Adrenal gland (tissue), 12 donors: ENCODE data around the gene PDE3A. TPM values are rescaled to one million over a fixed set of nuclear protein-coding genes. Genes with fewer than 3 reads are reported as not detected.

Experiments used
- DNase-seq, 7 donors: peaks; one replicate each; pipeline ENCODE4 v3.0.0-alpha.2; 2019 to 2020
- H3K27ac ChIP-seq, 5 donors: fragments of 200-600 bp; sonication (generic) in 4 of 5; 1 replicate in 3 of 5; 2 replicates in 2 of 5; pipeline versions ENCODE4 v1.5.1 to v1.8.0; 2016 to 2020; ENCODE audit warnings: mild to moderate bottlenecking in 1 of 5
- H3K27me3 ChIP-seq: fragments of 200-600 bp; 2 replicates; pipeline ENCODE4 v1.8.0; 2021
- H3K36me3 ChIP-seq, 2 donors: fragments of 200-600 bp; replicated peaks in 1 of 2; 1 replicate in 1 of 2; 2 replicates in 1 of 2; pipeline versions ENCODE4 v1.5.1 to v1.8.0; 2018 to 2022
- H3K4me1 ChIP-seq, 2 donors: fragments of 200-600 bp; replicated peaks in 1 of 2; 1 replicate in 1 of 2; 2 replicates in 1 of 2; pipeline versions ENCODE4 v1.5.1 to v1.8.0; 2018 to 2021
- H3K4me3 ChIP-seq, 4 donors: fragments of 200-600 bp; sonication (generic) in 3 of 4; one replicate each; pipeline ENCODE4 v1.5.1; 2016 to 2018
- H3K9me3 ChIP-seq, 3 donors: fragments of 200-600 bp; sonication (generic) in 1 of 3; replicated peaks in 1 of 3; 1 replicate in 2 of 3; 2 replicates in 1 of 3; pipeline versions ENCODE4 v1.5.1 to v1.8.0; 2016 to 2021
- POLR2A ChIP-seq, 2 donors: fragments of 450-650 bp; IDR thresholded peaks; one replicate each; pipeline ENCODE4 v1.6.1; 2017; ENCODE audit warnings: antibody characterized with exemption in 2 of 2, mild to moderate bottlenecking in 2 of 2, moderate library complexity in 1 of 2
- WGBS, 4 donors: extraction: QIAGEN DNeasy Blood & Tissue Kit in 2 of 4; methylation state at CpG; one replicate each; pipeline versions ENCODE4 v1.1.5 to v1.1.7; 2013 to 2017; 5-methylcytosine and 5-hydroxymethylcytosine counted together
- intact Hi-C, 2 donors: fragments of 100-400 bp; cut with DNase I; formaldehyde crosslinking; loops; one replicate each; pipeline versions ENCODE4 v1.14.1 to v1.15.0; 2022 to 2023
- polyA plus RNA-seq, 3 donors: library from polyadenylated mRNA; stranded (reverse); fragments of 200-250 nt in 2 of 3; fragments of 350-450 nt in 1 of 3; fragmentation: Illumina TruSeq in 1 of 3; extraction: RNeasy Lipid Tissue Mini Kit (QIAGEN cat#74804) in 1 of 3; gene quantifications; one replicate each; pipeline ENCODE4 v1.2.3, GENCODE V29; 2013 to 2014
- total RNA-seq, 9 donors: library from RNA; depleted of rRNA in 4 of 9; stranded (reverse); fragments of >200 nt in 4 of 9; fragments of 120-200 nt in 1 of 9; fragmentation: NEBNext Ultra II Directional in 1 of 9; extraction: Animal tissue kit (Norgen Biotek cat#: 25700) in 1 of 9; gene quantifications; one replicate each; pipeline versions ENCODE4 v1.1.0 to v1.2.4, GENCODE V29; 2013 to 2023
- TF ChIP-seq, protein P1 (sequence below), 6 experiments: fragments of 450-650 bp in 4 of 6; fragments of 200-600 bp in 2 of 6; sonication (generic) in 1 of 6; IDR thresholded peaks; 1 replicate in 5 of 6; 2 replicates in 1 of 6; pipeline versions ENCODE4 v1.5.1 to v1.8.0; 2016 to 2021; ENCODE audit warnings: antibody characterized with exemption in 6 of 6, mild to moderate bottlenecking in 2 of 6, moderate library complexity in 1 of 6
- donor health status: healthy with polysubstance abuse.
- donor health status: Bipolar disorder and iron deficiency.
- donor health status: DM: yes; HTN: yes; CAD: no.
- donor health status: DM: no; HTN: no; CAD: no.
- donor health status: DM: no; HTN: no; CAD: no.
- donor health status: DM: yes; HTN: yes; CAD: no.

Gene PDE3A
- total and polyA plus RNA-seq, 12 donors = 0.61 to 4.6 (median 1.4) TPM

DNA sequence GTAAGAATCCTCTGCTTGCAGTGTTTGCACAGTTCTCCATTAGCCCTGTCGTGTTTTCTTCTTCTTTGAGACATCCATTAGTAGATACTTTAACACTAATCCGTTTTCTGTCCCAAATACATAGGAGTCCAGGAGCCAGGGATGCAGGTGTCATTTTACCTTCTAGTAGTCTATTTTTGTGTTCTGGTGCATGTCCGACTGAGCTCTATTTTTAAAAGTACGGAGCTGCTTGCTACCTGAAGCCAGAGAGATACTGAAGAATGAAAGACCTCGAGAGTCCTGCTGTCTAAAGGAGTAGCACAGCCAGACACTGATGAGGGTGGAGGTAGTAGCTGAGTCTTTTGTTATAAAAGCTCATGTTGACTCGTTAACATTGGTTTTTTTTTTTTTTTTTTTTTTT lies 31.7 kb downstream of the PDE3A start:
- Histone ChIP-seq H3K36me3 (no peaks in the 10 kb centered on the region), H3K9me3 (no peaks in the 10 kb centered on the region), H3K4me1 (peaks cover 0 to 4% of the 10 kb centered on the region in 2 donors), H3K27ac (no peak overlapping the region), H3K4me3 (no peak overlapping the region), H3K27me3 (no peaks in the 10 kb centered on the region)
- WGBS, 4 donors = 78 to 86% (median 82%) methylated on average over 6 of the region's 6 CpGs
- TF ChIP-seq, protein P1, sequence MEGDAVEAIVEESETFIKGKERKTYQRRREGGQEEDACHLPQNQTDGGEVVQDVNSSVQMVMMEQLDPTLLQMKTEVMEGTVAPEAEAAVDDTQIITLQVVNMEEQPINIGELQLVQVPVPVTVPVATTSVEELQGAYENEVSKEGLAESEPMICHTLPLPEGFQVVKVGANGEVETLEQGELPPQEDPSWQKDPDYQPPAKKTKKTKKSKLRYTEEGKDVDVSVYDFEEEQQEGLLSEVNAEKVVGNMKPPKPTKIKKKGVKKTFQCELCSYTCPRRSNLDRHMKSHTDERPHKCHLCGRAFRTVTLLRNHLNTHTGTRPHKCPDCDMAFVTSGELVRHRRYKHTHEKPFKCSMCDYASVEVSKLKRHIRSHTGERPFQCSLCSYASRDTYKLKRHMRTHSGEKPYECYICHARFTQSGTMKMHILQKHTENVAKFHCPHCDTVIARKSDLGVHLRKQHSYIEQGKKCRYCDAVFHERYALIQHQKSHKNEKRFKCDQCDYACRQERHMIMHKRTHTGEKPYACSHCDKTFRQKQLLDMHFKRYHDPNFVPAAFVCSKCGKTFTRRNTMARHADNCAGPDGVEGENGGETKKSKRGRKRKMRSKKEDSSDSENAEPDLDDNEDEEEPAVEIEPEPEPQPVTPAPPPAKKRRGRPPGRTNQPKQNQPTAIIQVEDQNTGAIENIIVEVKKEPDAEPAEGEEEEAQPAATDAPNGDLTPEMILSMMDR (IDR thresholded peaks at IDR 0.05) = no peak
- TF ChIP-seq POLR2A (IDR thresholded peaks at IDR 0.05) = no peak
- intact Hi-C loops = no loop called here
- no peak for DNase-seq

GRCh38 chr12:20403230-20403629 lies 34.9 kb downstream of the PDE3A start:
- WGBS, 4 donors = 69 to 81% (median 73%) methylated on average over 2 of the region's 2 CpGs
- Histone ChIP-seq H3K9me3 (no peaks in the 10 kb centered on the region), H3K36me3 (no peaks in the 10 kb centered on the region), H3K4me3 (no peak overlapping the region), H3K4me1 (peaks cover 0 to 4% of the 10 kb centered on the region in 2 donors), H3K27ac (no peak overlapping the region), H3K27me3 (no peaks in the 10 kb centered on the region)
- intact Hi-C loops = no loop called here
- DNase-seq = no peak
- TF ChIP-seq, protein P1 (IDR thresholded peaks at IDR 0.05) = no peak
- no peak for TF ChIP-seq POLR2A (IDR thresholded peaks at IDR 0.05)

DNA sequence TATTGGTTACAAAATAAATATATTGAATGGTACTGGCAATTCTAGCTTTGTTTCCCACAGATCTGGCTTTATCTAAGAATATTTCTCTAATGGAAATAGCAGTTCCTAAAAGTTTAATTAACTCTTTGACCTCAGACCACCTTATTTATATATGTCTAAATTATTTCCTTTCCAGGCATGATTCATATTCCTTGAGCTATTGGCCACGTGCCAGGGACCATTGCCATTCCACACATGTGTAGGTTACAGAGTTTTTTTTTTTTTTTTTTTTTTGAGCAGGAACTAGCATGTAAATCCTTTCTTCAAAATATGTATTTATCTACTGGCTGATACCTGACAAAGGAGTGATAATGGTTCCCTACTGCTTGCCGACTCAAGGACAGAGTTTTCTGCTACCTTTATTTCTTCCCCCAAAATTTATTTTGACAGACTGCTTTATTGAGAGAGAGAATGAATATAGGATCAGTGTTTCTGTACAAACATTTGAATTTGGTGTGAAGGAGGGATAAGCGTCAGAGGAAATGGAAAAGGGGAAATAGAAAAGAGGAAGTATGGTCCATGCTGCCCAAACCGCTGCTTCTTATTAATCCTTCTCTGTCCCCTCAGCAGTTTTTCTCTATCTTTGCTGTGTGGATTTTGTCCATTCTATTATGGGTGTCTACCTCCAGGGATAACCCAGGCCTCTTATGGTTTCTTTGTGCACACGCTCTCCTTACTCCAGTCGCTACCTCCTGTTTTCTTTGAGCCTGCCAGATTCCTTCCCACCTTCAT lies 36.4 kb downstream of the PDE3A start:
- TF ChIP-seq POLR2A (IDR thresholded peaks at IDR 0.05) = no peak
- H3K9me3 ChIP-seq = no peaks in the 10 kb centered on the region
- DNase-seq = peak in 4 of 7 donors; percentile 33 to 56 (median 38)
- WGBS, 4 donors = 55 to 61% (median 59%) methylated on average over 6 of the region's 6 CpGs
- no peaks in the 10 kb centered on the region for H3K27me3 ChIP-seq
- no peaks in the 10 kb centered on the region for H3K36me3 ChIP-seq
- H3K27ac ChIP-seq = no peak overlapping the region
- intact Hi-C loops = no loop called here
- no peak overlapping the region for H3K4me3 ChIP-seq
- peaks cover 0 to 4% of the 10 kb centered on the region in 2 donors for H3K4me1 ChIP-seq

DNA sequence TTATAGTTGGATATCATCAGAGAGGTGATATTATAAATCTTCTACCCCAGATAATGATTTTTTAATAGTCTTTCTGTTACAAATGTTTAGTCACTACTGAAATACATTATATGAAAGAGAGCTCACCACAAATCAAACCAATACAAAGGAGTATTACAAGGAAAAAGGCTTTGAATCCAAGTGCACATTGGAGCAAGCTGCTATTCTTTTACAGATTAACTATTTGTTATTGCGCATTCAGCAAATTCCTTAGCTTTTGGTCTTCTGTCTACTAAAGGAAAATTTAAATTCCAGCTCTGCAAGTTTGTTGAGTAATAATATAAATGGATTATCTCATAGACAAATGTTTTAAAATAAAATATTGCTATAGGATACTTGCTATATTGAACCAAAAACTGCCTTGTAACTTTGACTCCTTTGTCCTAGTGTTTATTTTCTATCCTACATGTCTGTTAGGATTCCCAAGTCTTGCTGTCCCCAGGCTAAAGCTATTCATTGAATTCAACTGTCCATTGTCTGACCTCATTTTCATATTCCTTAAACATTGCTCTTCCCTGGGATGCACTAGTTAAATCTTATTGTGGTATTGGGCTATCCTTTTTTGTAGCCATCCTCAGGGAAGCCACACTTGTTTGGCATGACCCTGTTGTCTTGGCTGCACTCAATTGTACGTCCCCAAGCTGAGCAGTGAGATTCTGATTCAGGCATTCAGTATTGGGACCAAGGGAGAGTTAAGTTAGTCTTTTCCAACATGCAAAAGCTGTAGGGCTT lies 41.5 kb downstream of the PDE3A start:
- Histone ChIP-seq H3K9me3 (no peaks in the 10 kb centered on the region), H3K4me1 (no peaks in the 10 kb centered on the region), H3K27ac (no peak overlapping the region), H3K4me3 (no peak overlapping the region), H3K27me3 (no peaks in the 10 kb centered on the region), H3K36me3 (no peaks in the 10 kb centered on the region)
- intact Hi-C loops = no loop called here
- 70 to 81% (median 77%) methylated on average over 2 of the region's 2 CpGs for WGBS, 4 donors
- no peak for DNase-seq
- no peak for TF ChIP-seq POLR2A (IDR thresholded peaks at IDR 0.05)
- TF ChIP-seq, protein P1 (IDR thresholded peaks at IDR 0.05) = no peak
